H1 (cell line): ENCODE results near the gene SLC9A3. TPM values are rescaled to one million over a fixed set of nuclear protein-coding genes. Genes with fewer than 3 reads are reported as not detected.

Experiments
- CTCF ChIA-PET: fragments of 300-600 bp; sonication (Branson Sonifier 250); formaldehyde crosslinking; loops from one replicate; lab custom pipeline; 2021; ENCODE audit not compliant: partially characterized antibody; lab: Charles Lee
- POLR2A ChIA-PET: fragments of 300-600 bp; sonication (Branson Sonifier 250); formaldehyde crosslinking; loops from one replicate; lab custom pipeline; 2021; ENCODE audit warnings: inconsistent platforms; ENCODE audit not compliant: partially characterized antibody; lab: Charles Lee
- DNase-seq, 2 experiments: peaks; one replicate each; pipeline versions ENCODE4 v3.0.0 to v3.0.0-alpha.2; 2010 to 2022; ENCODE audit warnings: low spot score in 2 of 2, low read depth in 1 of 2, mixed read lengths in 1 of 2
- FAIRE-seq: peaks from 2 replicates; lab custom pipeline; 2011; peaks lifted over from hg19 to GRCh38; lab: Jason Lieb, UNC
- H2AFZ ChIP-seq: 2 replicates; pipeline ENCODE4 v1.8.1; 2012; ENCODE audit warnings: low read length, inconsistent platforms
- H2AK5ac ChIP-seq: 2 replicates; pipeline ENCODE4 v1.6.1; 2013; ENCODE audit warnings: low read depth, low read length
- H2BK120ac ChIP-seq: replicated peaks from 2 replicates; pipeline ENCODE3; 2013; ENCODE audit warnings: low read depth, low read length, inconsistent platforms
- H2BK12ac ChIP-seq: 2 replicates; pipeline ENCODE4 v1.6.1; 2013; ENCODE audit warnings: low read depth, low read length
- H2BK15ac ChIP-seq: 2 replicates; pipeline ENCODE4 v1.6.1; 2013; ENCODE audit warnings: low read length
- H2BK20ac ChIP-seq: 2 replicates; pipeline ENCODE4 v1.6.1; 2013; ENCODE audit warnings: low read length
- H2BK5ac ChIP-seq: 2 replicates; pipeline ENCODE4 v1.6.1; 2013; ENCODE audit warnings: low read depth, low read length
- H3K14ac ChIP-seq: 2 replicates; pipeline ENCODE4 v1.6.1; 2013; ENCODE audit warnings: inconsistent platforms; ENCODE audit not compliant: insufficient read length
- H3K18ac ChIP-seq: 2 replicates; pipeline ENCODE4 v1.6.1; 2013; ENCODE audit warnings: low read length; ENCODE audit errors: extremely low read depth
- H3K23ac ChIP-seq: 2 replicates; pipeline ENCODE4 v1.6.1; 2013; ENCODE audit warnings: inconsistent platforms; ENCODE audit not compliant: insufficient read length
- H3K23me2 ChIP-seq: 2 replicates; pipeline ENCODE4 v1.6.1; 2013; ENCODE audit warnings: low read depth, low read length
- H3K27ac ChIP-seq: 2 replicates; pipeline ENCODE4 v1.6.1; 2011; ENCODE audit warnings: low read depth, low read length, inconsistent platforms
- H3K27me3 ChIP-seq, 4 experiments: replicated peaks in 1 of 4; 1 replicate in 1 of 4; 2 replicates in 3 of 4; pipeline versions ENCODE4 v1.6.1 to v1.8.1; 2011 to 2013; ENCODE audit warnings: low read length in 3 of 4, mild to moderate bottlenecking in 3 of 4, inconsistent platforms in 2 of 4, mixed read lengths in 2 of 4, moderate library complexity in 1 of 4; ENCODE audit not compliant: control insufficient read depth in 3 of 4, insufficient read depth in 3 of 4; ENCODE audit errors: extremely low read depth in 1 of 4
- H3K36me3 ChIP-seq, 4 experiments: 2 replicates each; pipeline versions ENCODE4 v1.6.1 to v1.8.1; 2011 to 2013; ENCODE audit warnings: mild to moderate bottlenecking in 4 of 4, low read length in 3 of 4, moderate library complexity in 2 of 4, control low read depth in 1 of 4, inconsistent platforms in 1 of 4; ENCODE audit not compliant: insufficient read depth in 4 of 4, control insufficient read depth in 2 of 4
- H3K4ac ChIP-seq: replicated peaks from 2 replicates; pipeline ENCODE3; 2013; ENCODE audit warnings: low read length, low read depth, mixed read lengths, inconsistent platforms; ENCODE audit not compliant: insufficient read length
- H3K4me1 ChIP-seq, 4 experiments: replicated peaks in 1 of 4; 1 replicate in 1 of 4; 2 replicates in 3 of 4; pipeline versions ENCODE4 v1.6.1 to v1.8.1; 2011 to 2013; ENCODE audit warnings: low read length in 3 of 4, inconsistent platforms in 2 of 4, mixed read lengths in 1 of 4; ENCODE audit not compliant: insufficient read depth in 4 of 4, control insufficient read depth in 3 of 4
- H3K4me2 ChIP-seq, 2 experiments: 2 replicates each; pipeline versions ENCODE4 v1.6.1 to v1.8.1; 2011 to 2013; ENCODE audit warnings: low read depth in 2 of 2, low read length in 2 of 2, control low read depth in 1 of 2, inconsistent platforms in 1 of 2, mild to moderate bottlenecking in 1 of 2; ENCODE audit not compliant: insufficient read depth in 1 of 2
- H3K4me3 ChIP-seq, 4 experiments: fragments of 200-600, 300-600 bp in 1 of 4; sonication (generic), shearing (Covaris generic), sonication (Bioruptor Twin) in 1 of 4; 2 replicates each; pipeline versions ENCODE4 v1.5.1 to v1.8.1; 2011 to 2016; ENCODE audit warnings: low read length in 4 of 4, low read depth in 3 of 4, control low read depth in 2 of 4, inconsistent platforms in 2 of 4, mild to moderate bottlenecking in 2 of 4, mixed read lengths in 1 of 4, moderate library complexity in 1 of 4; ENCODE audit not compliant: insufficient read depth in 2 of 4; ENCODE audit errors: extremely low read depth in 1 of 4
- H3K56ac ChIP-seq: replicated peaks from 2 replicates; pipeline ENCODE3; 2013; ENCODE audit warnings: low read depth, mild to moderate bottlenecking, mixed read lengths, low read length, inconsistent platforms; ENCODE audit not compliant: insufficient read length
- H3K79me1 ChIP-seq: 2 replicates; pipeline ENCODE4 v1.6.1; 2013; ENCODE audit warnings: low read depth, low read length, control low read depth
- H3K79me2 ChIP-seq, 2 experiments: 2 replicates each; pipeline versions ENCODE4 v1.6.1 to v1.8.1; 2012 to 2013; ENCODE audit warnings: low read length in 2 of 2, mild to moderate bottlenecking in 2 of 2, inconsistent platforms in 1 of 2; ENCODE audit not compliant: insufficient read depth in 2 of 2, control insufficient read depth in 1 of 2
- H3K9ac ChIP-seq, 4 experiments: replicated peaks in 1 of 4; 1 replicate in 1 of 4; 2 replicates in 3 of 4; pipeline versions ENCODE4 v1.6.1 to v1.8.1; 2011 to 2013; ENCODE audit warnings: low read depth in 3 of 4, low read length in 3 of 4, control low read depth in 2 of 4, mild to moderate bottlenecking in 2 of 4, moderate library complexity in 2 of 4, inconsistent platforms in 1 of 4; ENCODE audit errors: extremely low read depth in 1 of 4
- H3K9me3 ChIP-seq, 2 experiments: 2 replicates each; pipeline versions ENCODE4 v1.6.1 to v1.8.1; 2012 to 2013; ENCODE audit warnings: mild to moderate bottlenecking in 2 of 2, moderate library complexity in 2 of 2, control low read depth in 1 of 2, inconsistent platforms in 1 of 2, low read depth in 1 of 2, low read length in 1 of 2, mixed read lengths in 1 of 2; ENCODE audit not compliant: insufficient read depth in 2 of 2
- H4K20me1 ChIP-seq, 2 experiments: replicated peaks in 1 of 2; 2 replicates each; pipeline versions ENCODE3 to v1.8.1; 2011 to 2013; ENCODE audit warnings: inconsistent platforms in 2 of 2, low read length in 2 of 2, mild to moderate bottlenecking in 1 of 2; ENCODE audit not compliant: insufficient read depth in 2 of 2, control insufficient read depth in 1 of 2
- H4K5ac ChIP-seq: 2 replicates; pipeline ENCODE4 v1.6.1; 2013; ENCODE audit warnings: low read length, low read depth, mixed read lengths, inconsistent platforms; ENCODE audit not compliant: insufficient read length
- H4K8ac ChIP-seq: 2 replicates; pipeline ENCODE4 v1.8.0; 2013; ENCODE audit warnings: mild to moderate bottlenecking, moderate library complexity, low read length, inconsistent platforms; ENCODE audit not compliant: insufficient read depth; ENCODE audit errors: extremely low read depth
- H4K91ac ChIP-seq: replicated peaks from 2 replicates; pipeline ENCODE3; 2013; ENCODE audit warnings: low read length, mixed read lengths, inconsistent platforms; ENCODE audit not compliant: insufficient read length
- CHD2 ChIP-seq: IDR thresholded peaks from 2 replicates; pipeline ENCODE4 v1.6.1; 2012; ENCODE audit warnings: low read length, improper control_type of control experiment
- NRF1 ChIP-seq: IDR thresholded peaks from 2 replicates; pipeline ENCODE4 v1.6.1; 2011; ENCODE audit warnings: mild to moderate bottlenecking, low read depth, low read length, improper control_type of control experiment
- WGBS, 2 experiments: shearing (Covaris generic) in 1 of 2; methylation state at CpG; one replicate each; pipeline versions ENCODE4 v1.1.6 to v1.1.7; 2013 to 2015; ENCODE audit warnings: low lambda C conversion rate in 2 of 2, mixed read lengths in 2 of 2, inconsistent platforms in 1 of 2, low coverage in 1 of 2, missing lambda C conversion rate in 1 of 2; ENCODE audit not compliant: insufficient replicate concordance in 2 of 2, insufficient coverage in 1 of 2, insufficient read length in 1 of 2; ENCODE audit errors: extremely low coverage in 1 of 2, missing lambda C conversion rate in 1 of 2; 5-methylcytosine and 5-hydroxymethylcytosine counted together
- polyA plus RNA-seq, 7 experiments: library from polyadenylated mRNA; depleted of rRNA in 3 of 7; stranded (reverse) in 5 of 7; unstranded in 2 of 7; fragments of >200 nt in 5 of 7; fragments of 200-250 nt in 2 of 7; gene quantifications; 1 replicate in 5 of 7; 2 replicates in 1 of 7; 4 replicates in 1 of 7; pipeline versions ENCODE4 v1.2.1 to v1.2.3, GENCODE V29; 2011 to 2013; ENCODE audit warnings: missing spikeins in 2 of 7, mixed read lengths in 2 of 7
- total RNA-seq: library from RNA; stranded (reverse); fragmentation: NEBNext Ultra II Directional; extraction: Animal tissue kit (Norgen Biotek cat#: 25700); gene quantifications from 2 replicates; pipeline ENCODE4 v1.2.1, GENCODE V29; 2021

Gene SLC9A3
- total and polyA plus RNA-seq, 2 of the 8 experiments (the other 6 are each of a cell fraction or from before 2014, with no cell fraction given): 0.95 to 1.0 TPM

DNA sequence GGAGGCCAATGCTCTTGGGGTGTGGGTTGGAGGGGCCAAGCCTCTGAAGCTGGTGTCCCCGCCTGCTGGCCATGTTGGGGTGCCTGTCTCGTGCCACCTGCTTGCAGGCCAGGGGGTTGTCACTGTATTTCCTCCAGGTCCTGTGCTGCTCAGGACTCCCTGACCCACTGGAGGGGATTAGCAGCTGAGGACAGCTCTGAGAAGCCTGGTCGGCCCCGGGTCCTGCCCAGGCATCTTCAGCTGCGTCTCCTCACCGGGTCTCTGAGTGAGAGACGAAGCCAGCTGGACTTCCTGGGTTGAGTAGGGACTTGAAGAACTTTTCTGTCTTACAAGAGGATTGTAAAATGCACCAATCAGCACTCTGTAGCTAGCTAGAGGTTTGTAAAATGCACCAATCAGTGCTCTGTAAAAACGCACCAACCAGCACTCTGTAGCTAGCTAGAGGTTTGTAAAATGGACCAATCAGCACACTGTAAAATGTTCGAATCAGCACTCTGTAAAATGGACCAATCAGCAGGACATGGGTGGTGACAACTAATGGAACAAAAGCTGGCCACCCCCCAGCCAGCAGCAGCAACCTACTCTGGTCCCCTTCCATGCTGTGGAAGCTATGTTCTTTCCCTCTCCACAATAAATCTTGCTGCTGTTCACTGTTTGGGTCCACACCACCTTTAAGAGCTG lies 20.6 kb upstream of the SLC9A3 start:
- Histone ChIP-seq H3K4ac (no peak overlapping the region), H3K23ac (no peak overlapping the region), H3K79me1 (no peaks in the 10 kb centered on the region), H4K20me1 (no peaks in the 10 kb centered on the region), H3K14ac (no peak overlapping the region), H2BK120ac (no peak overlapping the region), H4K8ac (no peak overlapping the region), H3K23me2 (no peaks in the 10 kb centered on the region; the same call in 1 of the 2 replicates), H3K27ac (no peak overlapping the region), H3K56ac (no peak overlapping the region), H3K9ac (no peak overlapping the region), H2BK5ac (no peak overlapping the region), H3K4me3 (no peak overlapping the region), H4K91ac (no peak overlapping the region), H2BK12ac (no peak overlapping the region), H2AK5ac (no peak overlapping the region), H3K18ac (no peak overlapping the region), H3K4me1 (no peaks in the 10 kb centered on the region), H3K9me3 (no peaks in the 10 kb centered on the region), H3K4me2 (no peak overlapping the region), H3K79me2 (no peaks in the 10 kb centered on the region), H2BK15ac (no peak overlapping the region), H3K36me3 (no peaks in the 10 kb centered on the region), H2AFZ (no peak overlapping the region), H4K5ac (no peak overlapping the region), H3K27me3 (peaks cover 0 to 4% (median 0%) of the 10 kb centered on the region in 4 experiments; a peak in 2 of 7 replicates), H2BK20ac (no peak overlapping the region)
- no peak for DNase-seq
- no peak for FAIRE-seq
- ChIA-PET CTCF (interaction anchor here (1.2 to 1.5 kb wide), 2 partner anchors 12 to 98 kb away, joined by 4 read pairs; no protein-coding TSS in a partner anchor), POLR2A (no interaction called here)
- WGBS, 2 experiments: 92% methylated on average over 9 of the region's 9 CpGs; no CpG with 5 or more reads in 1 of the 2 experiments
- TF ChIP-seq NRF1 (no peak), CHD2 (no peak)
